MM.1S (cell line): ENCODE data around the gene ELMO3.

ENCODE experiments used
- CTCF ChIP-seq: fragments of 300-600 bp; sonication (generic); IDR thresholded peaks from 2 replicates; pipeline ENCODE4 v1.5.1; 2016; ENCODE audit warnings: antibody characterized with exemption, low read length, mixed read lengths
- EZH2 ChIP-seq: fragments of 300-600 bp; sonication (generic); optimal IDR thresholded peaks from 2 replicates; pipeline ENCODE3; 2017; ENCODE audit warnings: low read depth, mild to moderate bottlenecking, antibody characterized with exemption, low read length, mixed read lengths
- EZH2phosphoT487 ChIP-seq: fragments of 300-600 bp; sonication (generic); IDR thresholded peaks from 2 replicates; pipeline ENCODE4 v1.6.1; 2018; ENCODE audit warnings: antibody characterized with exemption, low read length

- TF ChIP-seq CTCF, result no peak
- TF ChIP-seq EZH2, result no peak
- no peak for TF ChIP-seq EZH2phosphoT487
Observed at GRCh38 chr16:67250045-67250327, 51.1 kb downstream of the ELMO3 start.
